SK-N-MC (cell line): Measurements from ENCODE around the gene CCNF.

Source experiments
- EZH2 ChIP-seq: fragments of 200-600 bp; sonication (generic); IDR thresholded peaks from one replicate; pipeline ENCODE4 v1.6.1; 2017; ENCODE audit warnings: antibody characterized with exemption
- POLR2AphosphoS5 ChIP-seq: IDR thresholded peaks from 2 replicates; pipeline ENCODE4 v1.6.1; 2012; ENCODE audit warnings: mild to moderate bottlenecking, low read depth, low read length, borderline replicate concordance

GRCh38 chr16:2415085-2415484 is 14.2 kb upstream of the CCNF start:
- TF ChIP-seq EZH2 (no peak), POLR2AphosphoS5 (no peak)
